ENCODE data around the gene FARP1.
A peak's percentile ranks its signal among the peaks of the same experiment; 100 is the strongest.

Gene FARP1

DNA sequence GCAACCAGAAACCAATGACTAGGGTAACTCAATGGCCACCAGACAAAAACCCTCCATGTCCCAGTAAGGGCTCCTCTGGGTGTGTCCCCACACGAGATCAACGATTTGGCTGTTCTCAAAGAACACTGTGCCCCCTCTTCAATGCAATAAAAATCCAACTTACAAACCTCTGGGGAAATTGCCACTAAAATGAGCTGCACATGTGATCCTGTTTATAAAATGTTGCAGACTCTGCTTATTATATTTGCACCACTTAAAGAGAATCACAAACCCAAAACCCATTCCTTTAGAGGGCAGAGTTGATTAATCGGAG, 353.5 kb downstream of the FARP1 start:
- DNase-seq (ENCODE audit: low read depth, low spot score): no peak
- Histone ChIP-seq H3K9ac (ENCODE audit: insufficient read length) (peak overlapping the region; percentile 20), H3K9me3 (ENCODE audit: low read depth, low read length) (no peaks in the 10 kb centered on the region), H3K27ac (peak overlapping the region; percentile 90), H3K36me3 (ENCODE audit: insufficient read depth, low read length) (no peaks in the 10 kb centered on the region; the same call in 1 of the 2 replicates), H3K4me3 (peak overlapping the region; percentile 62)
- no peak for TF ChIP-seq EZH2 (IDR thresholded peaks at IDR 0.05)
- TF ChIP-seq POLR2AphosphoS5 (IDR thresholded peaks at IDR 0.05; ENCODE audit: borderline replicate concordance, low read depth, low read length): no peak
- TF ChIP-seq FOXP2 (optimal IDR thresholded peaks at IDR 0.05; ENCODE audit: control extremely low read depth, extremely low read length, insufficient read depth): no peak

DNA sequence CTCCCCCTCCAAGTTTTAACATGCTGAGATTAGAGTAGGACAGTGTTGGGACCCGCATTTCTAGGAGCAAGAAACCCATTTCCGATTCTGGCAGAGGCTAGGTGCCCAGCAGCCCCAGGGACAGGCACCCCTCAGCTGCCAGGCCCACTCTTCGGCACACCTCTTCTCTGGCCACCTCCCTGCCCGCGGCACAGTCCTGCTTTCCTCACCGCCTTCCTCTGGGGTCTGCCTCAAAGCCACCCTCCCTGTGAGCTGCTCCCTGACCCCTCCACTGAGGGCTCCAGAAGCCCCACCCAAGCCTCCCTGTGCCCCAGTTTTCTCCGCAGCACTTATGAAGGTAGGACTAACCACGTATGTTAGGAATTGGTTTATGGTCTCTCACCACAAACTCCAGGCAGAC, 354.1 kb downstream of the FARP1 start:
- TF ChIP-seq FOXP2 (optimal IDR thresholded peaks at IDR 0.05; ENCODE audit: control extremely low read depth, extremely low read length, insufficient read depth) (no peak), EZH2 (IDR thresholded peaks at IDR 0.05) (no peak), POLR2AphosphoS5 (IDR thresholded peaks at IDR 0.05; ENCODE audit: borderline replicate concordance, low read depth, low read length) (no peak)
- H3K9ac ChIP-seq (ENCODE audit: insufficient read length): peak overlapping the region; percentile 0
- no peaks in the 10 kb centered on the region for H3K9me3 ChIP-seq (ENCODE audit: low read depth, low read length)
- peak overlapping the region; percentile 90 for H3K27ac ChIP-seq
- H3K4me3 ChIP-seq: peak overlapping the region; percentile 62
- H3K36me3 ChIP-seq (ENCODE audit: insufficient read depth, low read length): no peaks in the 10 kb centered on the region; the same call in 1 of the 2 replicates
- no peak for DNase-seq (ENCODE audit: low read depth, low spot score)

DNA sequence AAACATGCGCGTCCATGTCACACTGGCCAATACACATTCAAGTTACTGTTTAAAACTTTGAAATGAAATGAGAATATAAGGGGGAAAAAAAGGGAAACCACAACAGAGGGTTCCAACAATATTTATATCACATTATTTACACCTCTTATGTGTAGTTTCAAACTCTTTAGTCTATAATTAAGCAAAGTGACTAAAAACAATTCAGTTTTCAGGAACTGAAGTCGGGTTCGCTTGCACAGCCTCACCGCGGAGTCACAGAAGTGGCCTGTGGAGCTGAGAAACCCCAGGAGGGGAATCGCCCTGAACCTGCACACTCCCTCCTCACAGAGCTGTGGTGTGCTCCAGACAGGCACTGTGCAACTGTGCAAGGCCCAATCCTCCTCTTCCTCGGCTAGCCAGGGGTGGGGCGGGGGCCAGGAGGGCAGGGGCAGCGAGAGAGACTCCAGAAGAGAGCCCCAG, 358.1 kb downstream of the FARP1 start:
- no peak for DNase-seq (ENCODE audit: low read depth, low spot score)
- TF ChIP-seq FOXP2 (optimal IDR thresholded peaks at IDR 0.05; ENCODE audit: control extremely low read depth, extremely low read length, insufficient read depth) (no peak), POLR2AphosphoS5 (IDR thresholded peaks at IDR 0.05; ENCODE audit: borderline replicate concordance, low read depth, low read length) (no peak), EZH2 (IDR thresholded peaks at IDR 0.05) (no peak)
- Histone ChIP-seq H3K9ac (ENCODE audit: insufficient read length) (no peak overlapping the region), H3K9me3 (ENCODE audit: low read depth, low read length) (no peaks in the 10 kb centered on the region), H3K4me3 (no peak overlapping the region), H3K27ac (no peak overlapping the region), H3K36me3 (ENCODE audit: insufficient read depth, low read length) (no peaks in the 10 kb centered on the region; the same call in 1 of the 2 replicates)

DNA sequence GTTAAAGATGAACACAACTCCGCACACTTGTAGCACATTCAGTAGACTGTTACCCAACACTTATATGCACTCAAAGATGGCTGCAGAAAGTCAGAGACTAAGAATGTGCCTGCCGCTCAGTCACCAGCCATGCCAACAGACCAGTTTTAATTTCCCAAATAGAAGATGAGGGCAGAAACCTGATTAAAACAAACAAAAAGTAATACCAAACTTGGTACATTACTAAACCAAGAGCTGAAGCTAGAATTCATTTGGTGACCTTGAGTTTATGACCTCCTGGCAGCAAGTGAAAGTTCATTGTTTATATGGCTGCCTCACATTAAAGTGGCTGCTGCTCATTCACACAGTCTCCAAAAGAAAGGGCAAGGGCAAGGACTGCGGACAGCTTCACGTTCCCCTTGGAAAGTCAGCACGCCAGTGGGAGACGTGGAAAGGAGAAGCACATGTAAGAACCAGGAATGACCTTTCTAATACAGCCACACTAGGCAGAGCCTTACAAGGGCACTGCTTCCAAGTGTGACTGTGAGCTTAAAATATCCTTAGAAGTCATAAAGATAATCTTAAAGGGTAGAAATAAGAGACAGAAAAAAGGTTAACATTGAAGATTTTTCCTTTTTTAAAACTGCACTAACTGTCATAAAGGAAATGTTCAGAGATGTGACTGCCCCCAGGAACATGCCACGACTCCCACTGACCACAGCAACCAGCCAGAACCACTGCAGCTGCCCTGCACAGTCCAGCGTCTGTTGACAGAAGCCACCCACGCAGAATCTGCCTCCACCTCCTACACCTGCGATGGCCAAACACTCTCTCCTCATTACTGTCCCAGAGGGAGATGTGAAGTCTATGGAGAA, 360.5 kb downstream of the FARP1 start:
- Histone ChIP-seq H3K4me3 (no peak overlapping the region), H3K27ac (no peak overlapping the region), H3K9me3 (ENCODE audit: low read depth, low read length) (no peaks in the 10 kb centered on the region), H3K36me3 (ENCODE audit: insufficient read depth, low read length) (no peaks in the 10 kb centered on the region; the same call in 1 of the 2 replicates), H3K9ac (ENCODE audit: insufficient read length) (no peak overlapping the region)
- TF ChIP-seq EZH2 (IDR thresholded peaks at IDR 0.05) (no peak), FOXP2 (optimal IDR thresholded peaks at IDR 0.05; ENCODE audit: control extremely low read depth, extremely low read length, insufficient read depth) (no peak), POLR2AphosphoS5 (IDR thresholded peaks at IDR 0.05; ENCODE audit: borderline replicate concordance, low read depth, low read length) (no peak)
- no peak for DNase-seq (ENCODE audit: low read depth, low spot score)

DNA sequence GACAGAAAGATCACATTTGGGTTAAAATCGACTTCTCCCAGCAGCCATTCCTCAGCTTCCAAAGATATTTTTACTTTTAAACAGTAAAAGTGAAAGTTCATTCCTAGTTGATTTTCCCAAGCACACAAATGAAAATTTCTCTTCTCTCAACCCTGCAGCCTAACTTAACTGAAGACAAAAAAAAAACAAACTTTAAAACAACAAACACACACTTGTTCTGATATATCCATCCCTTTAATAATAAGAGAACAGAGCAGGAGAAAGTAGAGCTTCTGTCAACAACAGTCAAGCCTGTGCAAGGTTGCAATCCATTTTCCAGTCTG, 361.1 kb downstream of the FARP1 start:
- Histone ChIP-seq H3K36me3 (ENCODE audit: insufficient read depth, low read length) (no peaks in the 10 kb centered on the region), H3K4me3 (no peak overlapping the region), H3K9ac (ENCODE audit: insufficient read length) (no peak overlapping the region), H3K9me3 (ENCODE audit: low read depth, low read length) (no peaks in the 10 kb centered on the region), H3K27ac (no peak overlapping the region)
- TF ChIP-seq EZH2 (IDR thresholded peaks at IDR 0.05) (no peak), FOXP2 (optimal IDR thresholded peaks at IDR 0.05; ENCODE audit: control extremely low read depth, extremely low read length, insufficient read depth) (no peak), POLR2AphosphoS5 (IDR thresholded peaks at IDR 0.05; ENCODE audit: borderline replicate concordance, low read depth, low read length) (no peak)
- no peak for DNase-seq (ENCODE audit: low read depth, low spot score)

DNA sequence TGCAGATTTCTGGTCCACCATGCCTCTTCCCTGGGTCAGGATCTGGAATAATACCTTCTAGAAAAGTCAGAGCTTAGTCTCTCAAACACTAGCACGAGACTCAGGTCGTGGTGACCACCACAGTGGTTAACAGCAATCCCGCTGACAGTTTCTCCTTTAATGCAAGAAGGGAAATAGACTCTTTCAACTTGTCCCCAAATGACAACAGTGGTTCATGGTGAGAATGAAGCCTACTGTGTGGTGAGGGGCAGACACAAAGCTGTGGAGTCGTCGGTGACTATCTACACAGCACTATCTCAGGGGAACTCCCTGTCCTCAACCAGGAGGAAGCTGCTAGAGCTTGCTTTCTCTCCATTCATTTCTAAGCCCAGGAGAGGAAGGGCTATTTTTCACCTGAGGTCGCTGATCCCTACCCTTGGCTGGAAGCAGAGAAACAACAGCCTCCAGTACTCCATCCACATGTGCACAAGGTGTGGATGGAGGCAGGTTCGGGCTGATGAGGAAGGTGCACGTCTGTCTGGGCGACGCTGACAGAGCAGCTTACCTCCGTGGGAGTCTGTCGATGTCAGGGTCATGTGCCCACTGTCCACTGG, 361.6 kb downstream of the FARP1 start:
- Histone ChIP-seq H3K36me3 (ENCODE audit: insufficient read depth, low read length) (no peaks in the 10 kb centered on the region), H3K4me3 (no peak overlapping the region), H3K9ac (ENCODE audit: insufficient read length) (no peak overlapping the region), H3K27ac (no peak overlapping the region), H3K9me3 (ENCODE audit: low read depth, low read length) (no peaks in the 10 kb centered on the region)
- TF ChIP-seq POLR2AphosphoS5 (IDR thresholded peaks at IDR 0.05; ENCODE audit: borderline replicate concordance, low read depth, low read length) (no peak), FOXP2 (optimal IDR thresholded peaks at IDR 0.05; ENCODE audit: control extremely low read depth, extremely low read length, insufficient read depth) (no peak), EZH2 (IDR thresholded peaks at IDR 0.05) (no peak)
- DNase-seq (ENCODE audit: low read depth, low spot score): no peak

All from SK-N-MC (cell line).